ENCODE results near the gene FSD2. TPM values are rescaled to one million over a fixed set of nuclear protein-coding genes. Genes with fewer than 3 reads are reported as not detected.

FSD2 gene
- total RNA-seq, 4 donors from 2014 or later: not detected

GRCh38 chr15:82789491-82789890 lies 16.4 kb downstream of the FSD2 start:
- no peaks in the 10 kb centered on the region for H3K4me1 ChIP-seq
- in situ Hi-C loops (cut with MboI; ENCODE audit: low pct_ligation_motif_present in 1 of 4, low pct_unique_long_range_greater_than_20kb in 1 of 4, low sequenced_read_pairs in 3 of 4) (no loop called here), intact Hi-C loops (cut with DNase I; ENCODE audit: low total_unique reads) (no loop called here)
- H3K27ac ChIP-seq: no peak overlapping the region
- H3K4me3 ChIP-seq: no peak overlapping the region
- H3K9me3 ChIP-seq: no peaks in the 10 kb centered on the region
- H3K27me3 ChIP-seq: no peaks in the 10 kb centered on the region
- no peaks in the 10 kb centered on the region for H3K36me3 ChIP-seq
- TF ChIP-seq EP300 (IDR thresholded peaks at IDR 0.05; ENCODE audit: low read depth) (no peak), POLR2A (IDR thresholded peaks at IDR 0.05) (no peak), CTCF (IDR thresholded peaks at IDR 0.05) (no peak), POLR2AphosphoS5 (IDR thresholded peaks at IDR 0.05) (no peak)
- 86% methylated on average over 1 of the region's 1 CpG; no CpG with 5 or more reads in 1 of the 2 donors for WGBS, 2 donors (ENCODE audit: low coverage in 1 of 2)
- DNase-seq: no peak

GRCh38 chr15:82788496-82788895 lies 17.4 kb downstream of the FSD2 start:
- no peak for DNase-seq
- no peaks in the 10 kb centered on the region for H3K4me1 ChIP-seq
- TF ChIP-seq POLR2A (IDR thresholded peaks at IDR 0.05): no peak
- no peak for TF ChIP-seq EP300 (IDR thresholded peaks at IDR 0.05; ENCODE audit: low read depth)
- TF ChIP-seq POLR2AphosphoS5 (IDR thresholded peaks at IDR 0.05): no peak
- TF ChIP-seq CTCF (IDR thresholded peaks at IDR 0.05): no peak
- H3K4me3 ChIP-seq: no peak overlapping the region
- no peak overlapping the region for H3K27ac ChIP-seq
- H3K9me3 ChIP-seq: no peaks in the 10 kb centered on the region
- no peaks in the 10 kb centered on the region for H3K36me3 ChIP-seq
- WGBS, 2 donors (ENCODE audit: low coverage in 1 of 2): 90 to 100% methylated on average over 2 of the region's 2 CpGs
- intact Hi-C loops (cut with DNase I; ENCODE audit: low total_unique reads): no loop called here
- in situ Hi-C loops (cut with MboI; ENCODE audit: low pct_ligation_motif_present in 1 of 4, low pct_unique_long_range_greater_than_20kb in 1 of 4, low sequenced_read_pairs in 3 of 4): no loop called here
- H3K27me3 ChIP-seq: no peaks in the 10 kb centered on the region

GRCh38 chr15:82781349-82781748 lies 24.5 kb downstream of the FSD2 start:
- no peaks in the 10 kb centered on the region for H3K36me3 ChIP-seq
- no peak overlapping the region for H3K27ac ChIP-seq
- intact Hi-C loops (cut with DNase I; ENCODE audit: low total_unique reads) (no loop called here), in situ Hi-C loops (cut with MboI; ENCODE audit: low pct_ligation_motif_present in 1 of 4, low pct_unique_long_range_greater_than_20kb in 1 of 4, low sequenced_read_pairs in 3 of 4) (no loop called here)
- H3K27me3 ChIP-seq: no peaks in the 10 kb centered on the region
- TF ChIP-seq POLR2A (IDR thresholded peaks at IDR 0.05) (no peak), CTCF (IDR thresholded peaks at IDR 0.05) (no peak), POLR2AphosphoS5 (IDR thresholded peaks at IDR 0.05) (no peak), EP300 (IDR thresholded peaks at IDR 0.05; ENCODE audit: low read depth) (no peak)
- 84% methylated on average over 4 of the region's 4 CpGs; no CpG with 5 or more reads in 1 of the 2 donors for WGBS, 2 donors (ENCODE audit: low coverage in 1 of 2)
- no peaks in the 10 kb centered on the region for H3K9me3 ChIP-seq
- no peaks in the 10 kb centered on the region for H3K4me1 ChIP-seq
- DNase-seq: no peak
- no peak overlapping the region for H3K4me3 ChIP-seq

- DNase-seq: no peak
- no peaks in the 10 kb centered on the region for H3K9me3 ChIP-seq
- intact Hi-C loops (cut with DNase I; ENCODE audit: low total_unique reads) (no loop called here), in situ Hi-C loops (cut with MboI; ENCODE audit: low pct_ligation_motif_present in 1 of 4, low pct_unique_long_range_greater_than_20kb in 1 of 4, low sequenced_read_pairs in 3 of 4) (no loop called here)
- no peak overlapping the region for H3K27ac ChIP-seq
- no peak overlapping the region for H3K4me3 ChIP-seq
- no peaks in the 10 kb centered on the region for H3K27me3 ChIP-seq
- H3K36me3 ChIP-seq: no peaks in the 10 kb centered on the region
- 73 to 83% methylated on average over 2 to 3 of the region's 3 CpGs for WGBS, 2 donors (ENCODE audit: low coverage in 1 of 2)
- H3K4me1 ChIP-seq: no peaks in the 10 kb centered on the region
- TF ChIP-seq POLR2AphosphoS5 (IDR thresholded peaks at IDR 0.05) (no peak), EP300 (IDR thresholded peaks at IDR 0.05; ENCODE audit: low read depth) (no peak), POLR2A (IDR thresholded peaks at IDR 0.05) (no peak), CTCF (IDR thresholded peaks at IDR 0.05) (no peak)
These were observed 27.1 kb downstream of the FSD2 start for GRCh38 chr15:82778755-82779154.

Measured in transverse colon (tissue), 4 donors.